ENCODE measurements around the gene RAI1.

GRCh38 chr17:17780922-17781590, 99.8 kb downstream of the RAI1 start:
- peak; percentile 44 for TF ChIP-seq CTCF (conservative IDR thresholded peaks at IDR 0.05; ENCODE audit: low read depth, low read length)
- no peak for TF ChIP-seq EZH2 (IDR thresholded peaks at IDR 0.05; ENCODE audit: borderline replicate concordance, low read depth, low read length, poor library complexity, severe bottlenecking)
